Erythroblast (primary cell): ENCODE data around the gene KCNK4.

ENCODE experiments used
- DNase-seq, 2 experiments: peaks; one replicate each; lab custom pipeline; 2025; lab: John Stamatoyannopoulos, UW
- GATA1 ChIP-seq: IDR thresholded peaks from 2 replicates; pipeline ENCODE4 v1.6.1; 2011; ENCODE audit warnings: low read depth, mild to moderate bottlenecking, control low read depth, low read length, moderate library complexity
- POLR2A ChIP-seq: IDR thresholded peaks from 2 replicates; pipeline ENCODE4 v1.6.1; 2011; ENCODE audit warnings: mild to moderate bottlenecking, low read length

KCNK4 gene

DNA sequence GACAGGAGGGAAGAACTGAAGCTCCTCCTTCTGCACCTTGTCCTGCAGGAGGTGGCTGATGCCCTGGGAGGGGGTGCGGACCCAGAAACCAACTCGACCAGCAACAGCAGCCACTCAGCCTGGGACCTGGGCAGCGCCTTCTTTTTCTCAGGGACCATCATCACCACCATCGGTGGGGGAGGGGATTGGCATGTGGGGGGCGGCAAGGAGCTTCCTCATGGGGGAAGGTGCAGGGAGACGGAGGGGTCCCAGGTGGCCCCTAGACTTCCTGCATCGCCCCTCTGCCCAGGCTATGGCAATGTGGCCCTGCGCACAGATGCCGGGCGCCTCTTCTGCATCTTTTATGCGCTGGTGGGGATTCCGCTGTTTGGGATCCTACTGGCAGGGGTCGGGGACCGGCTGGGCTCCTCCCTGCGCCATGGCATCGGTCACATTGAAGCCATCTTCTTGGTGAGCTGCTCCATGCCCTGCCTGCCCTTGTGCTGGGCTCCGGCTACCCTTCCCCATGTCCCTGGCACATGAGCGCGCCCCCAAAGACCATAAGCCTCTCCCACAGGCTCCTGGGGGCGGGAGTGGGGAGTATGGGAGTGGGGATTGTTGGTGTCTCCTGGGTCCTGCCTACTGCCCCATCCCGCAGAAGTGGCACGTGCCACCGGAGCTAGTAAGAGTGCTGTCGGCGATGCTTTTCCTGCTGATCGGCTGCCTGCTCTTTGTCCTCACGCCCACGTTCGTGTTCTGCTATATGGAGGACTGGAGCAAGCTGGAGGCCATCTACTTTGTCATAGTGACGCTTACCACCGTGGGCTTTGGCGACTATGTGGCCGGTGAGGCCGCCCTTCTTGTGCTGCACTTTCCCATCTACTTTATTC lies 6.0 kb downstream of the KCNK4 start:
- no peak for DNase-seq
- TF ChIP-seq GATA1 (no peak), POLR2A (no peak)

DNA sequence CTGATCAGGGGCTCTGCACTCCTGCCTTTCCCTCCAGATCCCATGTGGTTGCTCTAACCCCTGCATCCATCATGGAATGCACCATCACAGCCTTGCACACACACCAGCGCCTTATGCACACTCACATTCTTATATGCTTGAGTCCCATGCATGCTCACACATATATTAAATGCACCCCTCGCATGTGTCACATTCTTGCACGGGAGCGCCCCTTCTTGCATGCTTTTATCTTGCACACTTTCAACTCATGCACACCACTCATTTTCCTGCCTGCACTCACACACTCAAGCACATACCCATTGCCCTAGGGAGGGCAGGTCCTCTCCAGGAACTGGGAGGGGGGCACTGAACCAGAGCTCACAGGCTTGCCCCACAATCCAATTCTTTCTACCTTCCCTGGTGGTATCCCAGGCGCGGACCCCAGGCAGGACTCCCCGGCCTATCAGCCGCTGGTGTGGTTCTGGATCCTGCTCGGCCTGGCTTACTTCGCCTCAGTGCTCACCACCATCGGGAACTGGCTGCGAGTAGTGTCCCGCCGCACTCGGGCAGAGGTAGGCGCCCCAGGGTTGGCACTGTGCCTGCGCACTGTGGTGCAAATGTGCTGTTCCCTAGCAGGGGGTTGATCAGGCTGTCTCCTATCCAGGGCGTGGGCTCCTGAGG lies 6.7 kb downstream of the KCNK4 start:
- no peak for DNase-seq
- TF ChIP-seq GATA1 (no peak), POLR2A (no peak)

GRCh38 chr11:64298966-64299846 lies 8.1 kb downstream of the KCNK4 start:
- DNase-seq: peak; percentile 39 to 67
- TF ChIP-seq POLR2A (no peak), GATA1 (no peak)

- TF ChIP-seq GATA1: no peak
- TF ChIP-seq POLR2A: no peak
- DNase-seq: no peak
These were observed 8.9 kb downstream of the KCNK4 start, which contains the start of gene CATSPERZ for GRCh38 chr11:64299847-64300648. TSS of gene CATSPERZ (plus strand) at chr11:64300358. CDS start at chr11:64300411, 53 bp downstream.

DNA sequence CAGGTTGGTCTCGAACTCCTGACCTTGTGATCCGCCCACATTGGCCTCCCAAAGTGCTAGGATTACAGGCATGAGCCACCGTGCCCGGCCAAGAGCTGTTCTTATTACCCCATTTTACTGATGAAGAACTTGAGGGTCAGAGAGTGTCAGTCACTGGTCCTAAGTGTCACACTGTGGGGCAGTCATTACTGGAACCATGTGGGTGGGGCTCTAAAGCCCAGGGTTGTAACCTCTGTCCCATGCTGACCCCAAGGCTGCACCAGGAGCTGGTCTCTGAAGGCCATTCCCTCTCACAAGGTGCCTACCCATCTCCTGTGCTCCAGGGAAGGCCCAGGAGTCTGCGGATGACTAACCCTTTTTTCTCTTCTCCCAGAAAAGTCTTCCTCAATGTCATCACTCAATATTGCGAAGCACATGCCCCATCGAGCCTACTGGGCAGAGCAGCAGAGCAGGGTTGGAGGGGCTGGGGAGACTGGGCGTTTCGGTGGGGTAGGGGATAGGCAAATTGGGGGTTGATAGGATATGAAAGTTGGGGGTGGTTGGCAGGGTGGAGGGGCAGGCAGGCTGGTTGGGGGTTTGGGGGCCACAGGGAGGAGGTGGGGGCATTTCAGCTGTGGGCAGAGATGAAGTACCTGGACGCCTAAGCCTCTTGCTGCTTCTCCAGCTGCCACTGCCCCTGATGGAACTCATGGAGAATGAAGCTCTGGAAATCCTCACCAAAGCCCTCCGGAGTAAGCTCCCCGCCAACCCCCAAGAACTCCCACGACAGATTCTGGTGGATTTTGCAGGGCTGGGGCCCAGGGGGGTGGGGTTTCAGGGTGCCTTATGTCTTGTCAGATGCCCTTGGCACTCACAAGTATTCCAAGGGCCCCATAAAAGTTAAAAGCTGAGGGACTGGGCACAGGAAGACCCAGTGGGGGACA lies 12.3 kb downstream of the KCNK4 start:
- no peak for TF ChIP-seq GATA1
- TF ChIP-seq POLR2A: no peak
- DNase-seq: no peak

DNA sequence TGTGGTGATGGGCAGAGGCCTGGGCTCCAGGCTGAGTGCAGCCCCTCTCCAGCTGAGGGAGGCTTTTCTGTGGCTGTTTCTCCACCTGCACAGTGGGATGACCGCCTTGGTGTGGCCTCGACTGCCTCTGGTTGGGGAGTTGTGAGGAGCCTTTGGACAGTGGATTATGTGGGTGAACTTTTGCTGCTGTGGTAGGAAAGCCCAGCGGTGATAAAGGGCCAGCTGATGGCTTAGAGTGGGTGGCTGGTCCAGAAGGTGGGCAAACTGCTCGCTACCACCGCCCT lies 12.9 kb downstream of the KCNK4 start:
- TF ChIP-seq GATA1 (no peak), POLR2A (no peak)
- DNase-seq: no peak

- peak; percentile 93 to 95 for DNase-seq
- TF ChIP-seq POLR2A: peak; percentile 40
- TF ChIP-seq GATA1: no peak
These were observed 13.4 kb downstream of the KCNK4 start for GRCh38 chr11:64304316-64305072.

GRCh38 chr11:64305075-64305690 lies 14.1 kb downstream of the KCNK4 start, which contains the start of gene ESRRA:
TSS of gene ESRRA (plus strand) at chr11:64305524. CDS start at chr11:64307180, 1,656 bp downstream.
- DNase-seq: peak; percentile 100
- TF ChIP-seq GATA1 (no peak), POLR2A (no peak)

DNA sequence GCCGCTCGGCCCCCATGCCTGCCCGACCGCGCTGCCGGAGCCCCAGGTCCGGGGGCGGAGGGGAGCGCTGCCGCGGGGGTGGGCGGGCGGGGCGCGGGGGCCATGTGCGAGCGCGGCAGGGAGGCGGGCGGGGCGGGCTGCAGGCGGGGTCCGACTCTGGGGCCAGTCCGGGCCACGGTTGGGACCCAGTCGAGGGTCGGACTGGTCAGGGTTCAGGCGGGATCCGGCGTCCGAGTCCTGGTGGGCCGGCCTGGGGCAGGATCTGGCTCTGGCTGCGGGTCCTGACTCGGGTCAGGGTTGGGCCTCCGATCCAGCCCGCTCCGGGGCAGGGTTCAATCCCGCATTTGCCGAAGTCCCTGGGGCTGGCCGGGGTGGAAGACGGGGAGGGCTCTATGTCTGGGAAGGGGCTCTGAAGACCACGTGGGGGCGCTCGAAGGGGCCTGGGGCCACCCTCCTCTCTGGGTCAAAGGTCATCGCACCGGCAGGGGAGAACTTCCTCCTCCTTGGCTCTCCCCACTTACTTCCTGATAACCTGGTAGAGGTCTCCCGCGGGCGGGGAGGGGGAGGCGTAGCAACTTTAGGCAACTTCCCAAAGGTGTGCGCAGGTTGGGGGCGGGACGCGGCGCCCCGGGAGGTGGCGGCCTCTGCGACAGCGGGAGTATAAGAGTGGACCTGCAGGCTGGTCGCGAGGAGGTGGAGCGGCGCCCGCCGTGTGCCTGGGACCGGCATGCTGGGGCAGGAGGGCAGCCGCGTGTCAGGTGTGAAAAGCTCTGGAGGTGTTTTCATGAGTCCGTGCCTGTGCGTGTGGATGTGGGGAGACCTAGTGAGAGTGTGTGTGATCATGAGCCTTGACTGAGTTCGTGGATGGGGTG lies 14.8 kb downstream of the KCNK4 start:
- DNase-seq: peak; percentile 78 to 82
- TF ChIP-seq GATA1: no peak
- peak; percentile 13 for TF ChIP-seq POLR2A

DNA sequence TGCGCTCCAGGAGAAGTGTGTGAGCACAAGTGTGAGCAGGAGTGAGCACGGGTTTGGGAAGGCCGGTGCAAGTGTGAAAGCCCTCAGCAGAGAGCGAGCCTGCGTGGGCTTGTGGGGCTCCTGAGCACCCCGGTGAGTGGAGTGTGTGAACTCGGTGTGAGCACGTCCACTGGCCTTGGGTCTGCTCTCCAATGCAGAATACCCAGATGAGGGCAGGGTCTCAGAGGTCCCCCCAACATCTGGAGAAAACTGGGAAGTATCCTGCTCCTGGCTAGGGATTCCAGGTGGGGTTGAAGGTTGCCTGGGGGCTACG lies 15.4 kb downstream of the KCNK4 start:
- TF ChIP-seq GATA1 (no peak), POLR2A (peak; percentile 0)
- DNase-seq: no peak
